GM20000 (cell line): ENCODE data around the gene CCDC57.

Source experiments
- DNase-seq: peaks from one replicate; pipeline ENCODE4 v3.0.0; 2012; ENCODE audit warnings: low spot score
- TF ChIP-seq, protein P1 (sequence below): IDR thresholded peaks from 2 replicates; pipeline ENCODE4 v1.5.1; 2012; ENCODE audit warnings: mild to moderate bottlenecking, control low read depth; ENCODE audit errors: extremely low read depth, missing control alignments

The CCDC57 gene

DNA sequence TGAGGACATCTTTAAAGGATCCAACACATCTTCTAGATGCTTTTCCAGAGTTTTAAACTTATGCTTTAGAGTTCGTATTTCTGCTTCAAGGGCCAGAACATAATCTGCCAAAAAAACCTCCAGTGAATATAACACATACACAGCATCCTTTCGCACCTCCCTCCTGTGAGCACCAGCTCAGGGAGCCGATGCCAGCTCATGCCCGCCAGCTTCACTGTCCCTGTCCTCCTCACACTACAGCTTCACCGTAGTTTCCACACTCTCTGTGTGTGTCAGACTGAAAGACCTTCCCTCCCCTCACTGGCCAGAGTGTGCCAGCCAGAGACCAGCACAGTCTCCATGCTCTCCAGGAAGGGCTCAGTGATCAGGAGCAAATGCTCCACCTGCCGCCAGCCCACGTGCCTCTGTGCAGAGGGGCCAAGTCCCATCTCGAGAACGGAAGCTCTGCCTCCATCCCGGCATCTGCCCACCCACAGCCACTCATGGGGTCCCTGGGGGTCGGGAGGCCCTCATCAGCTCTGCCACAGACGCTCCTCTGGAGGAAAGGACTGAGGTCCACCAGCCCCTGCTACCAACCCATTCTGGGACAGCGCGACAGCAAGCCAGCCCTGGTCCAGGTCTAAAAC lies 40.8 kb downstream of the CCDC57 start:
- TF ChIP-seq, protein P1, sequence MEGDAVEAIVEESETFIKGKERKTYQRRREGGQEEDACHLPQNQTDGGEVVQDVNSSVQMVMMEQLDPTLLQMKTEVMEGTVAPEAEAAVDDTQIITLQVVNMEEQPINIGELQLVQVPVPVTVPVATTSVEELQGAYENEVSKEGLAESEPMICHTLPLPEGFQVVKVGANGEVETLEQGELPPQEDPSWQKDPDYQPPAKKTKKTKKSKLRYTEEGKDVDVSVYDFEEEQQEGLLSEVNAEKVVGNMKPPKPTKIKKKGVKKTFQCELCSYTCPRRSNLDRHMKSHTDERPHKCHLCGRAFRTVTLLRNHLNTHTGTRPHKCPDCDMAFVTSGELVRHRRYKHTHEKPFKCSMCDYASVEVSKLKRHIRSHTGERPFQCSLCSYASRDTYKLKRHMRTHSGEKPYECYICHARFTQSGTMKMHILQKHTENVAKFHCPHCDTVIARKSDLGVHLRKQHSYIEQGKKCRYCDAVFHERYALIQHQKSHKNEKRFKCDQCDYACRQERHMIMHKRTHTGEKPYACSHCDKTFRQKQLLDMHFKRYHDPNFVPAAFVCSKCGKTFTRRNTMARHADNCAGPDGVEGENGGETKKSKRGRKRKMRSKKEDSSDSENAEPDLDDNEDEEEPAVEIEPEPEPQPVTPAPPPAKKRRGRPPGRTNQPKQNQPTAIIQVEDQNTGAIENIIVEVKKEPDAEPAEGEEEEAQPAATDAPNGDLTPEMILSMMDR, result no peak
- no peak for DNase-seq

DNA sequence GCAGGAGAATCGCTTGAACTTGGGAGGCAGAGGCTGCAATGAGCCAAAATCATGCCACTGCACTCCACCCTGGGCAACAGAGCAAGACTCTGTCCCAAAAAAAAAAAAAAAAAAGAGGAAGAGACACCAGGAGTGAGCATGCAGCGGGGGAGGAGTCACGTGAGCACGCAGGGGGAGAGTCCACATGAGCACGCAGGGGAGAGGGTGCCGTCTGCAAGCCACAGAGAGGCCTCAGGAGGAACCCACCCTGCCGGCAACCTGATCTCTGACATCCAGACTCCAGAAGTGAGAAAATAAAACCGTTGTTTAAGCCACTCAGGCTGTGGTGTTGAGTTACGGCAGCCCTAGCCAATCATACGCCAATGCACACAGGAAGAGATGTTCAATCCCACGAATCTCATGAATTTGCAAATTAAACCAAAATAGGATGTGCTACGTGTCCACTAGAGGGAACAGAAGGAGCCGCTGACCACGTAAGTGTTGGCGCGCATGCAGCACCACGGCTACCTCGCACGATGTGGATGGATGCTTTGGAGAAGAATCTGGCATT lies 42.2 kb downstream of the CCDC57 start:
- TF ChIP-seq, protein P1, result no peak
- DNase-seq, result no peak

DNA sequence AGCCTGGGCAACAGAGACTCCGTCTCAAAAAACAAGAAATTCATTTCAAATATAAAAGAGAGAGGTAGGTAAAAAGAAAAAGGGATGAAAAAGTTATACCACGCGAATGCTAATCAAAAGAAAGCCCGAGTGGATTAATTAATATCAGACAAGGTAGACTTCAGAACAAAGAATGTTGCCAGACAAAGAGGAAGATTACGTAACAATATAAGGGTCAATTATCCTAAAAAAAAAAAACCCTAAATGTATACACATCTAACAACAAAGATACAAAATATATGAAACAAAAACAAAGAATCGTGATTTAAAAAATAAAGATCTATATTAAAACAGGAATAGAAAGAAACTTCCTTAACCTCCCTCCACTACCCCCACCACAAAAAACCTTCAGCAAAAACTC lies 44.1 kb downstream of the CCDC57 start:
- TF ChIP-seq, protein P1, result no peak
- no peak for DNase-seq

DNA sequence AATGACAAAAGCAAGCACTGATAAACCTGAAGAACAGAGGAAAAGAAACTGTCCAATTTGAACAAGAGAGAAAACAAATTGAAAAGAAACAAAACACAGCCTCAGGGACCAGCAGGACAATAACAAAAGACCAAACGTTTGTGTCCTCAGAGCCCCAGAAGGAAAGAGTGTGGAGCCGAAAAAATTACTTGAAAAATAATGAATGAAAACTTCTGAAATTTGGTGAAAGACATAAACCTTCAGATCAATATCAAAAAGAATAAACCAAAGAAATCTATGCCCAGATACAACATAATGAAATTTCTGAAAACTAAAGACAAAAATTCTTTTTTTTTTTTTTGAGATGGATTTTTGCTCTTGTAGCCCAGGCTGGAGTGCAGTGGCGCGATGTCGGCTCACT lies 45.6 kb downstream of the CCDC57 start:
- no peak for DNase-seq
- TF ChIP-seq, protein P1, result no peak

DNA sequence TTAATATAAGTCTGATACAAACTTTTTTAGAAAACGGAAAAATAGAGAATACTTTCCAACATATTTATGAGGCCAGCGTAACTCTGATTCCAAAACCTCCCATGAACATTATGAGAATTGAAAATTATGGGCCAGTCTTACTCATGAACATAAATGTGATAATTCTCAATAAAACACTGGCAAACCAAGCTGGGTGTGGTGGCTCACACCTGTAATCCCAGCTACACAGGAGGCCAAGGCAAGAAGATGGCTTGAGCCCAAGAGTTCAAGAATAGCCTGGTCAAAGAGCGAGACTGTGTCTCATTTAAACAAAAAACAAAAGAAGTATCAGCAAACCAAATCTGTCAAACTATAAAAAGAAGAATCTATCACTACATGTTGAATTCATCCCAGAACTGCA lies 47.8 kb downstream of the CCDC57 start:
- TF ChIP-seq, protein P1, result no peak
- DNase-seq, result no peak

DNA sequence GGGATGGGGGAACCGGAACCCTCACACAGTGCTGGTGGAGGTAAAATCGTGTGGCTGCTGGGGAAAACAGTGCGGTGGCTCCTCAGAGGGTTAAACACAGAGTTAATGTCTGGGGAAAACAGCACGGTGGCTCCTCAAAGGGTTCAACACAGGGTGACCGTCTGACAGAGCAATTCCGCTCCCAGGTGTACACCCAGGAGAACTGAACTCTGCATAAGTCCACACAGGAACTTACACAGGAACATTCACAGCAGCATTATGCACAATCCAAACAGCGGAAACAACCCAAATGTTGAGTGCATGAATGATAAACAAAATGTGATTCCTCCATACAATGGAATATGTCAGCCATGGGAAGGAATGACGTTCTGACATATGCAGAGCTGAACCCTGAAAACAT lies 51.4 kb downstream of the CCDC57 start:
- TF ChIP-seq, protein P1, result no peak

DNA sequence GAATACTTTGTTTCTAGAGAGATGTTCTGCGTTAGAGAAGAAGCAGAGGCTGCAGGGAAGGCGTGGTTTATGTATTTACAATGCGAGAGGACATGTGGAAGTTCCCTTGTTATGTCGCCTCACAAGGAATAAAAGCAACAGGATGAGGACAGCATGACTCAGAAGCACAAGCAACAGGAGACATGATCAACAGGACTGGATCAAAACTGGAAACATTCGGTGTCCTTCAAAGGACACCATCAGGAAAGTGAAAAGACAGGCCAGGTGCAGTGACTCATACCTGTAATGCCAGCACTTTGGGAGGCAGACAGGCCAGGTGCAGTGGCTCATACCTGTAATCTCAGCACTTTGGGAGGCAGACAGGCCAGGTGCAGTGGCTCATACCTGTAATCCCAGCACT lies 52.6 kb downstream of the CCDC57 start:
- TF ChIP-seq, protein P1, result no peak
- DNase-seq, result no peak

More for the DNA sequence above, 51.4 kb downstream of the CCDC57 start:
- DNase-seq, result no peak
